DND-41 (cell line): ENCODE measurements around the gene SLC1A3.

Experiments
- EZH2 ChIP-seq: IDR thresholded peaks from 3 replicates; pipeline ENCODE4 v1.6.1; 2012; ENCODE audit warnings: borderline replicate concordance, low read depth, mild to moderate bottlenecking, moderate library complexity, low read length, inconsistent platforms; ENCODE audit not compliant: severe bottlenecking
- TF ChIP-seq, protein P1 (sequence below): IDR thresholded peaks from 2 replicates; pipeline ENCODE4 v1.5.1; 2012; ENCODE audit warnings: borderline replicate concordance, low read length, moderate library complexity, mild to moderate bottlenecking; ENCODE audit not compliant: poor library complexity, severe bottlenecking; ENCODE audit errors: extremely low read depth

DNA sequence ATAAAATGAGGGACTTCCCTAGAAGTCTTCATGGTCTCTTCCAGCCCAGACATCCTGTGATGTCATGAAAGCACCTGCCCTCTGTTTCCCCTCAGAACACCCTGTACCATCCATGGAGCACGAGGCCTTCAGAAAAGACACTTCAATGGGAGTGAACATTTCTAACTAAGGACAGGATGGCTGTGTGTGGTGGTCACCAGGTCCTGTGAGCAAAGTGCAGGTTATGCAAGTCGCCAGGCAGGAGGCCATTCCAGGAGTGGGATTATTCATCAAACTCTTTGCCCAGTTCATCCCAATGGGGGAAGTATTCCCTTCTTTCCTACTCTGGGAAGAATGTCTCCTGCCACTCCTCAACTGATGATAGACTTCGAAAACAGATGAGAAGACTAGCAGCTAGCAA, 80.5 kb downstream of the SLC1A3 start:
- TF ChIP-seq, protein P1, sequence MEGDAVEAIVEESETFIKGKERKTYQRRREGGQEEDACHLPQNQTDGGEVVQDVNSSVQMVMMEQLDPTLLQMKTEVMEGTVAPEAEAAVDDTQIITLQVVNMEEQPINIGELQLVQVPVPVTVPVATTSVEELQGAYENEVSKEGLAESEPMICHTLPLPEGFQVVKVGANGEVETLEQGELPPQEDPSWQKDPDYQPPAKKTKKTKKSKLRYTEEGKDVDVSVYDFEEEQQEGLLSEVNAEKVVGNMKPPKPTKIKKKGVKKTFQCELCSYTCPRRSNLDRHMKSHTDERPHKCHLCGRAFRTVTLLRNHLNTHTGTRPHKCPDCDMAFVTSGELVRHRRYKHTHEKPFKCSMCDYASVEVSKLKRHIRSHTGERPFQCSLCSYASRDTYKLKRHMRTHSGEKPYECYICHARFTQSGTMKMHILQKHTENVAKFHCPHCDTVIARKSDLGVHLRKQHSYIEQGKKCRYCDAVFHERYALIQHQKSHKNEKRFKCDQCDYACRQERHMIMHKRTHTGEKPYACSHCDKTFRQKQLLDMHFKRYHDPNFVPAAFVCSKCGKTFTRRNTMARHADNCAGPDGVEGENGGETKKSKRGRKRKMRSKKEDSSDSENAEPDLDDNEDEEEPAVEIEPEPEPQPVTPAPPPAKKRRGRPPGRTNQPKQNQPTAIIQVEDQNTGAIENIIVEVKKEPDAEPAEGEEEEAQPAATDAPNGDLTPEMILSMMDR, result no peak
- no peak for TF ChIP-seq EZH2
